OCI-LY7 (cell line): ENCODE data around the gene OR4D2. TPM values are rescaled to one million over a fixed set of nuclear protein-coding genes. Genes with fewer than 3 reads are reported as not detected.
A peak's percentile ranks its signal among the peaks of the same experiment; 100 is the strongest.

ENCODE experiments used
- BruUV-seq: library from RNA; stranded (reverse); fragments of 400-500 nt; replicated peaks from 2 replicates; lab custom pipeline; 2021; lab: Mats Ljungman, UMichigan
- CTCF ChIA-PET: fragments of 300-600 bp; sonication (Branson Sonifier 250); formaldehyde crosslinking; loops from one replicate; lab custom pipeline; 2022; ENCODE audit warnings: antibody characterized with exemption; ENCODE audit not compliant: unreplicated experiment; lab: Charles Lee
- POLR2A ChIA-PET: fragments of 300-600 bp; sonication (Branson Sonifier 250); formaldehyde crosslinking; loops from one replicate; lab custom pipeline; 2022; ENCODE audit warnings: antibody characterized with exemption; lab: Charles Lee
- DNase-seq: peaks from one replicate; pipeline ENCODE4 v3.0.0-alpha.2; 2015; ENCODE audit warnings: low spot score
- H2AFZ ChIP-seq: fragments of 200-600 bp; sonication (generic), shearing (Covaris generic); 2 replicates; pipeline ENCODE4 v1.6.1; 2014; ENCODE audit warnings: mild to moderate bottlenecking, antibody characterized with exemption, low read length, moderate library complexity
- H3K27ac ChIP-seq: fragments of 200-600 bp; sonication (generic); 2 replicates; pipeline ENCODE4 v1.5.1; 2014; ENCODE audit warnings: mixed run types, low read depth, mild to moderate bottlenecking, moderate library complexity, low read length, inconsistent platforms; ENCODE audit not compliant: poor library complexity, severe bottlenecking
- H3K36me3 ChIP-seq: fragments of 200-600 bp; sonication (generic); 2 replicates; pipeline ENCODE4 v1.6.1; 2014; ENCODE audit warnings: mild to moderate bottlenecking, antibody characterized with exemption, low read length, moderate library complexity, mixed read lengths; ENCODE audit not compliant: insufficient read depth
- H3K4me1 ChIP-seq: fragments of 200-600 bp; sonication (generic); 2 replicates; pipeline ENCODE4 v1.5.1; 2014; ENCODE audit warnings: mild to moderate bottlenecking, low read length; ENCODE audit not compliant: insufficient read depth, poor library complexity, severe bottlenecking
- H3K4me2 ChIP-seq: fragments of 200-600 bp; sonication (generic); 2 replicates; pipeline ENCODE4 v1.6.1; 2014; ENCODE audit warnings: mild to moderate bottlenecking, low read length
- H3K4me3 ChIP-seq: fragments of 200-600 bp; sonication (generic); 2 replicates; pipeline ENCODE4 v1.5.1; 2014; ENCODE audit warnings: mild to moderate bottlenecking, low read depth, low read length; ENCODE audit not compliant: poor library complexity, severe bottlenecking
- H3K79me2 ChIP-seq: fragments of 200-600 bp; sonication (generic); 2 replicates; pipeline ENCODE4 v1.6.1; 2016; ENCODE audit warnings: low read depth, mild to moderate bottlenecking, low read length, moderate library complexity, mixed read lengths; ENCODE audit not compliant: insufficient read depth
- H3K9me2 ChIP-seq: fragments of 200-600 bp; sonication (generic); 2 replicates; pipeline ENCODE4 v1.6.1; 2016; ENCODE audit warnings: mild to moderate bottlenecking, low read length, mixed read lengths; ENCODE audit not compliant: insufficient read depth
- H3K9me3 ChIP-seq: fragments of 200-600 bp; sonication (generic); 2 replicates; pipeline ENCODE4 v1.6.1; 2014; ENCODE audit warnings: mild to moderate bottlenecking, mixed run types, low read length, mixed read lengths
- H4K20me1 ChIP-seq: fragments of 200-600 bp; sonication (generic); 2 replicates; pipeline ENCODE4 v1.6.1; 2014; ENCODE audit warnings: mild to moderate bottlenecking, antibody characterized with exemption, low read length, moderate library complexity, mixed read lengths; ENCODE audit not compliant: insufficient read depth
- CTCF ChIP-seq: fragments of 200-600 bp; sonication (generic); conservative IDR thresholded peaks from 2 replicates; pipeline ENCODE4 v1.5.1; 2014; ENCODE audit warnings: mild to moderate bottlenecking, antibody characterized with exemption, low read length, moderate library complexity, mixed read lengths
- EZH2phosphoT487 ChIP-seq: fragments of 200-600 bp; sonication (generic); IDR thresholded peaks from 2 replicates; pipeline ENCODE4 v1.6.1; 2018; ENCODE audit warnings: low read depth, borderline replicate concordance, mild to moderate bottlenecking, mixed run types, antibody characterized with exemption, low read length, moderate library complexity, mixed read lengths
- intact Hi-C: fragments of 100-400 bp; cut with micrococcal nuclease; formaldehyde crosslinking; loops from one replicate; pipeline ENCODE4 v1.10.0; 2022; ENCODE audit not compliant: unreplicated experiment
- total RNA-seq, 2 experiments: library from RNA; depleted of rRNA in 1 of 2; stranded (reverse); fragments of >200 nt in 1 of 2; shearing (Covaris generic) in 1 of 2; gene quantifications; 2 replicates each; pipeline ENCODE4 v1.2.3, GENCODE V29; 2014 to 2022

Gene OR4D2
- total RNA-seq, 2 experiments from 2014 or later: not detected

GRCh38 chr17:58165981-58166380 is 801 bp upstream of the OR4D2 start:
- Histone ChIP-seq H4K20me1 (no peaks in the 10 kb centered on the region), H3K79me2 (no peaks in the 10 kb centered on the region), H2AFZ (no peak overlapping the region), H3K4me2 (no peak overlapping the region), H3K4me1 (no peaks in the 10 kb centered on the region), H3K4me3 (no peak overlapping the region), H3K36me3 (no peaks in the 10 kb centered on the region), H3K9me2 (no peaks in the 10 kb centered on the region), H3K9me3 (no peaks in the 10 kb centered on the region), H3K27ac (no peak overlapping the region)
- TF ChIP-seq EZH2phosphoT487: no peak
- TF ChIP-seq CTCF: no peak
- ChIA-PET POLR2A (no interaction called here), CTCF (no interaction called here)
- DNase-seq: no peak
- intact Hi-C loops: no loop called here
- BruUV-seq: no TSS peak

GRCh38 chr17:58170622-58171021 is 3.8 kb downstream of the OR4D2 start:
- no peaks in the 10 kb centered on the region for H3K36me3 ChIP-seq
- no peaks in the 10 kb centered on the region for H3K9me3 ChIP-seq
- H4K20me1 ChIP-seq: no peaks in the 10 kb centered on the region
- no peak overlapping the region for H3K4me3 ChIP-seq
- no peaks in the 10 kb centered on the region for H3K9me2 ChIP-seq
- DNase-seq: no peak
- ChIA-PET CTCF (no interaction called here), POLR2A (no interaction called here)
- no peak overlapping the region for H3K27ac ChIP-seq
- no peak overlapping the region for H2AFZ ChIP-seq
- no TSS peak for BruUV-seq
- TF ChIP-seq EZH2phosphoT487 (no peak), CTCF (no peak)
- no peak overlapping the region for H3K4me2 ChIP-seq
- intact Hi-C loops: no loop called here
- H3K4me1 ChIP-seq: no peaks in the 10 kb centered on the region
- H3K79me2 ChIP-seq: no peaks in the 10 kb centered on the region

- intact Hi-C loops: no loop called here
- no peaks in the 10 kb centered on the region for H3K36me3 ChIP-seq
- TF ChIP-seq CTCF: peak; percentile 81
- TF ChIP-seq EZH2phosphoT487: no peak
- ChIA-PET CTCF (interaction anchor here (0.7 kb wide), 1 partner anchor 13 kb away, joined by 3 read pairs; no protein-coding TSS in a partner anchor), POLR2A (no interaction called here)
- H3K4me2 ChIP-seq: no peak overlapping the region
- no peaks in the 10 kb centered on the region for H4K20me1 ChIP-seq
- no peaks in the 10 kb centered on the region for H3K9me3 ChIP-seq
- no TSS peak for BruUV-seq
- H3K4me3 ChIP-seq: no peak overlapping the region
- peak; percentile 49 for DNase-seq
- H2AFZ ChIP-seq: no peak overlapping the region
- H3K9me2 ChIP-seq: no peaks in the 10 kb centered on the region
- H3K4me1 ChIP-seq: no peaks in the 10 kb centered on the region
- no peak overlapping the region for H3K27ac ChIP-seq
- H3K79me2 ChIP-seq: no peaks in the 10 kb centered on the region
Observed at GRCh38 chr17:58172369-58173071, 5.7 kb downstream of the OR4D2 start.
